Measurements from ENCODE around the gene ZG16B.
A peak's percentile ranks its signal among the peaks of the same experiment; 100 is the strongest.

Gene ZG16B

DNA sequence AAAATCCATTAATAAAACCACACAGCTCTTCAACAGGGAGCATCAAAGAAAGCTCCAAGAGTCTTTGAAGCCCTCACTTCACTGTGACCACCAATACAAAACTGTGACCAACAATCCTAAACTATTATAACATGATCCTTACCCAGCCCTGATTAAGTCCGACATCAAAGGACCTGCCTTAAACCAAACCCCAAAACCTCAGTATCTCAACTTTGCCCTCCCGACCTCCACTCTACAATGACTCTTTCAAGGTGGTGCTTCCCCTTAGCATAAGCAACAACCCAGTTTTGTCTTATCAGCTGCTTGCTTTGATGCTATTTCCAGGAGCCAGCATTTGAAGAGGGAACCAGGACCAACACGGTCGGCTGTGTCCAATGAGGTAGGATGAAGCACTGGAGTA, 36.3 kb downstream of the ZG16B start:
- Histone ChIP-seq H3K9ac (ENCODE audit: insufficient read length, low read depth) (no peak overlapping the region), H3K4me3 (ENCODE audit: insufficient read length, low read depth) (no peak overlapping the region), H3K4me1 (ENCODE audit: insufficient read depth, insufficient read length) (no peaks in the 10 kb centered on the region), H3K9me3 (ENCODE audit: insufficient read depth, low read length) (0 out of 2 replicates have a peak, but pooled peaks cover under 1% of the 10 kb centered on the region), H3K36me3 (ENCODE audit: insufficient read depth, insufficient read length, low read length) (no peaks in the 10 kb centered on the region), H3K27me3 (ENCODE audit: insufficient read depth, insufficient read length) (no peaks in the 10 kb centered on the region)
- no peak for TF ChIP-seq ZNF274 (IDR thresholded peaks at IDR 0.05; ENCODE audit: low read depth, low read length)
- no peak for TF ChIP-seq YY1 (IDR thresholded peaks at IDR 0.05; ENCODE audit: insufficient read depth, insufficient read length)
- no peak for TF ChIP-seq SUZ12 (IDR thresholded peaks at IDR 0.05; ENCODE audit: extremely low read depth, insufficient read depth, insufficient read length)
- no peak for DNase-seq (ENCODE audit: low read depth, low spot score)

- peak overlapping the region; percentile 81 for H3K4me3 ChIP-seq (ENCODE audit: insufficient read length, low read depth)
- no peaks in the 10 kb centered on the region for H3K4me1 ChIP-seq (ENCODE audit: insufficient read depth, insufficient read length)
- H3K27me3 ChIP-seq (ENCODE audit: insufficient read depth, insufficient read length) = no peaks in the 10 kb centered on the region
- TF ChIP-seq ZNF274 (IDR thresholded peaks at IDR 0.05; ENCODE audit: low read depth, low read length) (no peak), YY1 (IDR thresholded peaks at IDR 0.05; ENCODE audit: insufficient read depth, insufficient read length) (no peak), SUZ12 (IDR thresholded peaks at IDR 0.05; ENCODE audit: extremely low read depth, insufficient read depth, insufficient read length) (no peak)
- H3K9me3 ChIP-seq (ENCODE audit: insufficient read depth, low read length) = no peaks in the 10 kb centered on the region
- DNase-seq (ENCODE audit: low read depth, low spot score) = no peak
- H3K36me3 ChIP-seq (ENCODE audit: insufficient read depth, insufficient read length, low read length) = no peaks in the 10 kb centered on the region
- H3K9ac ChIP-seq (ENCODE audit: insufficient read length, low read depth) = peak overlapping the region; percentile 95
These were observed 37.5 kb downstream of the ZG16B start for GRCh38 chr16:2867661-2867986.

DNA sequence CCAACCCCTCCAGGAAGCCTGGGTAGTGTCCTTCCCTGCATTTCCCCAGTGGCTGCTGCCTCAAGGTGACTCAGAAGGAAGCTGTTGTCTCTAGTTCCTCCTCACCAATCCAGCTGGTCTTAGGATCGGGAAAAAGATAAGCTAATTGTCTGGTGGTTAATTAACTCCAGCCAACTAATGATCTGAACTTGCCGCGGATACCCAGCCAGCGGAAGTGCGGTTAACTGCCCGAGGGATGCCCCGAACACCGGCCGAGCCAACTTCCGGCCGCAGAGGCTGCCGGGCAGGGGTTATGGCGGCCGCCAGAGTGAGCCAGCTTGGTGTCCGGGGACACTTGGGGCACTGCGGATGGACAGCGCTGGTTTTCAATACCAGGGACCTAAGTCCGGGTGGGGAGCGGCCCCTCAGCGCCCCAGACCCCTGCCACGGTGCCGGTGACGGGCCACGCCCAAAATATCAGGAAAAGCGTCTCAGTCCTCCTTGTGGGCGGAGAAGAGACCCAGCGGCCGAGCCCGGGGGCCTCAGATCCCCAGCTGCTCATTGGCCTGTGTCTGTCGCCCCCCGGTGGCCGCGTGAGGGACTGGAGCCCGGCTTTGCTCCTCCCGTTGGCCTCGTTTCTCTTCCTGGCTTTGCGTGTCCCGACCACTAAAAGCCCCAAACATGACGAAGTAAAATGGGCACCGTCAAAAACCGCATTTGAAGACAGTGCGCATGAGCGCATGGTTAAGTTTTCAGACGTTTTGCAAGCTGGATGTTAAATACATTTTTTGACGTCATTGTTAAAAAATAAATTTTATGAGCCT, 38.1 kb downstream of the ZG16B start:
- Histone ChIP-seq H3K27me3 (ENCODE audit: insufficient read depth, insufficient read length) (no peaks in the 10 kb centered on the region), H3K4me1 (ENCODE audit: insufficient read depth, insufficient read length) (no peaks in the 10 kb centered on the region), H3K9ac (ENCODE audit: insufficient read length, low read depth) (peak overlapping the region; percentile 95), H3K36me3 (ENCODE audit: insufficient read depth, insufficient read length, low read length) (no peaks in the 10 kb centered on the region), H3K4me3 (ENCODE audit: insufficient read length, low read depth) (peak overlapping the region; percentile 81), H3K9me3 (ENCODE audit: insufficient read depth, low read length) (no peaks in the 10 kb centered on the region)
- peak; percentile 91 for DNase-seq (ENCODE audit: low read depth, low spot score)
- no peak for TF ChIP-seq ZNF274 (IDR thresholded peaks at IDR 0.05; ENCODE audit: low read depth, low read length)
- peak; percentile 90 for TF ChIP-seq YY1 (IDR thresholded peaks at IDR 0.05; ENCODE audit: insufficient read depth, insufficient read length)

DNA sequence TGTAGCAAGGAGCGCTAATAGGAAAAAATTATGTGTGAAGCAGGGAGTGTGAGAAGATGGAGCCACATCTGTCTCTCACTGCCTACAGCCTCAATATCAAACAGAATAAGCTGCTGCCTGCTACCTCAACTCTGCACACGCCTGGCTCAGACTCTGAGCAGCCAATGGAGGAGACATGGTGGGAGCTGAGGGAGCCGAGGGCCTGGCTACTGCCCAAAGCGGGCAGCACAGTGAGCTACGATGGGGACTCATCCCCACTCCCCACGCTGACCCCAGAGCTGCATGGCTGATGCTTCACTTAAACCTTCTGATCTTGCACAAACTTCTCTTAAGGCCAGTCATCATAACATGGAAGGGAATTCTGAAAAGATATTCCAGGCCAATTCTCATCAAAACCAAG, 41.8 kb downstream of the ZG16B start:
- Histone ChIP-seq H3K9ac (ENCODE audit: insufficient read length, low read depth) (no peak overlapping the region), H3K9me3 (ENCODE audit: insufficient read depth, low read length) (no peaks in the 10 kb centered on the region), H3K4me1 (ENCODE audit: insufficient read depth, insufficient read length) (no peaks in the 10 kb centered on the region), H3K27me3 (ENCODE audit: insufficient read depth, insufficient read length) (no peaks in the 10 kb centered on the region), H3K36me3 (ENCODE audit: insufficient read depth, insufficient read length, low read length) (no peaks in the 10 kb centered on the region), H3K4me3 (ENCODE audit: insufficient read length, low read depth) (no peak overlapping the region)
- TF ChIP-seq ZNF274 (IDR thresholded peaks at IDR 0.05; ENCODE audit: low read depth, low read length) (no peak), SUZ12 (IDR thresholded peaks at IDR 0.05; ENCODE audit: extremely low read depth, insufficient read depth, insufficient read length) (no peak), YY1 (IDR thresholded peaks at IDR 0.05; ENCODE audit: insufficient read depth, insufficient read length) (no peak)
- no peak for DNase-seq (ENCODE audit: low read depth, low spot score)

GRCh38 chr16:2874032-2874911, 44.2 kb downstream of the ZG16B start:
- Histone ChIP-seq H3K27me3 (ENCODE audit: insufficient read depth, insufficient read length) (no peaks in the 10 kb centered on the region), H3K9me3 (ENCODE audit: insufficient read depth, low read length) (0 out of 2 replicates have a peak, but pooled peaks cover under 1% of the 10 kb centered on the region), H3K9ac (ENCODE audit: insufficient read length, low read depth) (peak overlapping the region; percentile 54), H3K4me3 (ENCODE audit: insufficient read length, low read depth) (no peak overlapping the region), H3K4me1 (ENCODE audit: insufficient read depth, insufficient read length) (no peaks in the 10 kb centered on the region), H3K36me3 (ENCODE audit: insufficient read depth, insufficient read length, low read length) (no peaks in the 10 kb centered on the region)
- DNase-seq (ENCODE audit: low read depth, low spot score) = no peak
- TF ChIP-seq SUZ12 (IDR thresholded peaks at IDR 0.05; ENCODE audit: extremely low read depth, insufficient read depth, insufficient read length) (no peak), ZNF274 (IDR thresholded peaks at IDR 0.05; ENCODE audit: low read depth, low read length) (no peak), YY1 (IDR thresholded peaks at IDR 0.05; ENCODE audit: insufficient read depth, insufficient read length) (no peak)

DNA sequence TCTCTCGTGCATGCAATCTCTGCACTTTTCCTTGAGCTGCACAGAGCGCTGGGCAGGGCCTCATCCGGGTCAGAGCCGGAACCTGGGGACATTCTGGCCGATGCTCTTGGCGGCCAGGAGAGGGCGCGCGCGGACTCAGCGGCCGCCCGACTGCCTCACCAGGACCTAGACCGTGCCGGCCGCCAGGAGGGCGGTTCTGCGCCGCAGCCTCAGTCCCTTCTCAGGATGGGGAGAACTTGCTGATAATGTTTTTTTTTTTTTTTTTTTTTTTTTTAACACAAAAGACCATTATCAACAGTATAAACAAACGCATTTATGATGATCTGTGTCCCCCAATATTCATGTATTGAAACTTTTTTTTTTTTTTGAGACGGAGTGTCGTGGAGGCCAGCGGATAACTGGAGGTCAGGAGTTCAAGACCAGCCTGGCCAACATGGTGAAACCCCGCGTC, 44.8 kb downstream of the ZG16B start:
- Histone ChIP-seq H3K27me3 (ENCODE audit: insufficient read depth, insufficient read length) (no peaks in the 10 kb centered on the region), H3K9ac (ENCODE audit: insufficient read length, low read depth) (no peak overlapping the region), H3K4me1 (ENCODE audit: insufficient read depth, insufficient read length) (no peaks in the 10 kb centered on the region), H3K36me3 (ENCODE audit: insufficient read depth, insufficient read length, low read length) (no peaks in the 10 kb centered on the region), H3K4me3 (ENCODE audit: insufficient read length, low read depth) (no peak overlapping the region), H3K9me3 (ENCODE audit: insufficient read depth, low read length) (peaks cover 7% of the 10 kb centered on the region)
- no peak for TF ChIP-seq YY1 (IDR thresholded peaks at IDR 0.05; ENCODE audit: insufficient read depth, insufficient read length)
- TF ChIP-seq ZNF274 (IDR thresholded peaks at IDR 0.05; ENCODE audit: low read depth, low read length) = no peak
- TF ChIP-seq SUZ12 (IDR thresholded peaks at IDR 0.05; ENCODE audit: extremely low read depth, insufficient read depth, insufficient read length) = no peak
- DNase-seq (ENCODE audit: low read depth, low spot score) = peak; percentile 75
